BE2C (cell line): ENCODE data around the gene CLEC16A.

Source experiments
- DNase-seq: peaks from one replicate; pipeline ENCODE4 v3.0.0-alpha.2; 2020
- H3K27me3 ChIP-seq: fragments of 250-450 bp; sonication (Bioruptor Pico); 2 replicates; pipeline ENCODE4 v1.5.1; 2020; ENCODE audit warnings: mild to moderate bottlenecking
- H3K36me3 ChIP-seq: fragments of 250-450 bp; sonication (Bioruptor Pico); 2 replicates; pipeline ENCODE4 v1.5.1; 2020; ENCODE audit warnings: mild to moderate bottlenecking
- H3K4me1 ChIP-seq: fragments of 250-450 bp; sonication (Bioruptor Pico); 2 replicates; pipeline ENCODE4 v1.5.1; 2020
- H3K4me3 ChIP-seq: 2 replicates; pipeline ENCODE4 v1.5.1; 2011; ENCODE audit warnings: low read depth, low read length
- H3K9me3 ChIP-seq: fragments of 250-450 bp; sonication (Bioruptor Pico); 2 replicates; pipeline ENCODE4 v1.5.1; 2020
- CTCF ChIP-seq: IDR thresholded peaks from 2 replicates; pipeline ENCODE4 v1.5.1; 2012; ENCODE audit warnings: mild to moderate bottlenecking, low read depth, low read length

The CLEC16A gene

DNA sequence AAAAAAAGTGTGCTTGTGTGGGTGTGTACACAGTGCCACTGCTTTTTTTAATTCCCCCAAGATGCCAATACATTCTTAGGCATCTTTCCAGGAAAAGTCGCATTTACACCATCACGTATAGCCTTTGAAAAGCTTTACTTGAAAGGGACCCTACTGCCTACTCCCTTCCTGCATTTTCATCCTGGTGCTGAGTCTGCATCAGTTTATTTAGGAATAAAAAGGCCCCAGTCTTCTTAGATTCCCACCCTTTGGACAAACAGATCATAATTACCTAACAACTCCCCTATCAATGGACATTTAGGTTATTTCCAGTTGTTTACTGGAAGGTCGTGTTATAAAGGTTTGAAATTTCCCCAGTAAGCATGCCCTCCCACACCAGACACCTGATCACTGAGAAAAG lies 54.9 kb downstream of the CLEC16A start:
- Histone ChIP-seq H3K4me1 (no peaks in the 10 kb centered on the region), H3K27me3 (no peaks in the 10 kb centered on the region), H3K4me3 (no peak overlapping the region), H3K36me3 (peaks cover under 1% of the 10 kb centered on the region; the same call in 1 of the 2 replicates), H3K9me3 (no peaks in the 10 kb centered on the region)
- TF ChIP-seq CTCF, result no peak
- no peak for DNase-seq

DNA sequence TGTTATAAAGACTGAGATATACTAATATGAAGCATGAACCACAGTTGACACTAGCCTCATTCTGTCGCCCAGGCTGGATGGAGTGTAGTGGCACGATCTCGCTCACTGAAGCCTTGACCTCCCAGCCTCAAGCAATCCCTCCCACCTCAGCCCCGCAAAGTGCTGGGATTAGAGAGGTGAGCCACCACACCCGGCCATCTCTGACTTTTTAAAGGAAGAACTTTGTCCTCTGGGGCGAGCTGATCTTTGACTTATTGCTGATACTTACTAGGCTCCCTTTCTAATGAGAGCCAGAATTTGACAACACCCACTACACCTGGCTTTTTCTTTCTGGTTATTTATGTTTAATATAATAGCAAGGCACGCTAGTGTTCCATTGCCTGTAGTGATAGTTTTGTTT lies 57.2 kb downstream of the CLEC16A start:
- no peak for TF ChIP-seq CTCF
- Histone ChIP-seq H3K36me3 (no peaks in the 10 kb centered on the region; the same call in none of the 2 replicates), H3K4me3 (no peak overlapping the region), H3K27me3 (no peaks in the 10 kb centered on the region), H3K9me3 (no peaks in the 10 kb centered on the region), H3K4me1 (no peaks in the 10 kb centered on the region)
- DNase-seq, result no peak

GRCh38 chr16:11003141-11003540 lies 58.8 kb downstream of the CLEC16A start:
- no peaks in the 10 kb centered on the region for H3K4me1 ChIP-seq
- H3K27me3 ChIP-seq, result no peaks in the 10 kb centered on the region
- no peak overlapping the region for H3K4me3 ChIP-seq
- H3K36me3 ChIP-seq, result peaks cover 3% of the 10 kb centered on the region
- no peak for TF ChIP-seq CTCF
- DNase-seq, result no peak
- H3K9me3 ChIP-seq, result no peaks in the 10 kb centered on the region

DNA sequence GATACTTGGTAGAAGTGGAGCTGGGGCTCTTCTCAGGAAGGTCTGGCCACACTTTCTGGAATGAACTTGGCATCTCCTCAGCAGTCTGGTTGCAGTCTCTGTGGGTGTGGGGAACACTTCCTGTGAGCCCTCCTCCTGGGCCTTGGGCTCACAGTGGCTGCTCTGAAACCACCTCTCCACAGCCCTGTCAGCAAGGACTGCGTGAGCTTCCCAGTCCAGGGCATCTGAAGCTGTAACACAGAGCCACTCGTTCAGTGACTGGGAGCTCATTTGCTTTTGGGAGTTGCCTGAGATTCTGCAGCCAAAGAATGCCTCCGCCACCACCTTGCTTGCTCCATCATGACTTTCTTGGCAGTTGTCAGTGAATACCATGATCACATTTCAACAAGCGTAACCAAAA lies 60.0 kb downstream of the CLEC16A start:
- peaks cover 3% of the 10 kb centered on the region for H3K36me3 ChIP-seq
- H3K27me3 ChIP-seq, result no peaks in the 10 kb centered on the region
- H3K4me1 ChIP-seq, result no peaks in the 10 kb centered on the region
- no peak overlapping the region for H3K4me3 ChIP-seq
- TF ChIP-seq CTCF, result no peak
- no peak for DNase-seq
- no peaks in the 10 kb centered on the region for H3K9me3 ChIP-seq

DNA sequence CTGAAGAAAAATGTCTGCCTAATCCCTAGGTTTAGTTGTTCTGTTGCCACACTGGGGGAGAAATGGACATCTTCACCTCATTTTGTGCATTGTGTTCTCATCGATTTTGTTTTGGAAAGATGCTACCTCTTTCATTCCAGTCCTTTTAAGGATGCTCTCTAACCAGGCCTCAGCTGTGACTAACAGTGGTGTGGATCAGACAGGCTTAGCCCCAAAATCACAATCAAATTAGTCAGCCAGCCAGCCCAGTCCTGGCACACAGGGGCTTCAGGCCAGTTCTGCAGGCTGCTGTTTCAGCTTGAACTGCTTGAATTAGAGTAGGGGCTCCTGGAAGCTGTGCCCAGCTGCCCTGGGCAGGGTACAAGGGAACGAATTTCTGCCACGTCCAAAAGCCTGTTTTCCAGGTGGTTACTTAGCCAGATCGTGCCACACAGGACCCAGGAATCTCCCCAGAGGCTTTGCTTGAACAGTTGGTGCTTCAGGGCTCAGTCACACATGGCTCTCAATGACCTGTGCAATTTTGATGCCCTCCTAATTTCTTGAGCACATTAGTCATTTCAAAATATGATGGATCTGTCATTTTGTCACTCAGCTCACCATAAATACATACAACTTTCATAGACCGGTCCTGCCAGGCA lies 60.7 kb downstream of the CLEC16A start:
- DNase-seq, result no peak
- H3K36me3 ChIP-seq, result peaks cover 3% of the 10 kb centered on the region

More for the DNA sequence above, 60.7 kb downstream of the CLEC16A start:
- no peak for TF ChIP-seq CTCF
- Histone ChIP-seq H3K9me3 (no peaks in the 10 kb centered on the region), H3K4me1 (no peaks in the 10 kb centered on the region), H3K27me3 (no peaks in the 10 kb centered on the region), H3K4me3 (no peak overlapping the region)
